ENCODE results near the gene UMOD.
"Not testable (repeated sequence)": the region's sequence is repeated elsewhere in the genome, so short reads cannot be mapped to it uniquely, and the experiment has no call there.

UMOD gene

GRCh38 chr16:20317117-20317516 is 35.4 kb downstream of the UMOD start:
- TF ChIP-seq, protein P1, sequence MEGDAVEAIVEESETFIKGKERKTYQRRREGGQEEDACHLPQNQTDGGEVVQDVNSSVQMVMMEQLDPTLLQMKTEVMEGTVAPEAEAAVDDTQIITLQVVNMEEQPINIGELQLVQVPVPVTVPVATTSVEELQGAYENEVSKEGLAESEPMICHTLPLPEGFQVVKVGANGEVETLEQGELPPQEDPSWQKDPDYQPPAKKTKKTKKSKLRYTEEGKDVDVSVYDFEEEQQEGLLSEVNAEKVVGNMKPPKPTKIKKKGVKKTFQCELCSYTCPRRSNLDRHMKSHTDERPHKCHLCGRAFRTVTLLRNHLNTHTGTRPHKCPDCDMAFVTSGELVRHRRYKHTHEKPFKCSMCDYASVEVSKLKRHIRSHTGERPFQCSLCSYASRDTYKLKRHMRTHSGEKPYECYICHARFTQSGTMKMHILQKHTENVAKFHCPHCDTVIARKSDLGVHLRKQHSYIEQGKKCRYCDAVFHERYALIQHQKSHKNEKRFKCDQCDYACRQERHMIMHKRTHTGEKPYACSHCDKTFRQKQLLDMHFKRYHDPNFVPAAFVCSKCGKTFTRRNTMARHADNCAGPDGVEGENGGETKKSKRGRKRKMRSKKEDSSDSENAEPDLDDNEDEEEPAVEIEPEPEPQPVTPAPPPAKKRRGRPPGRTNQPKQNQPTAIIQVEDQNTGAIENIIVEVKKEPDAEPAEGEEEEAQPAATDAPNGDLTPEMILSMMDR (IDR thresholded peaks at IDR 0.05; ENCODE audit: borderline replicate concordance, insufficient read depth, low read depth, low read length) = no peak
- H3K4me3 ChIP-seq (ENCODE audit: low read depth, low read length) = no peak overlapping the region

DNA sequence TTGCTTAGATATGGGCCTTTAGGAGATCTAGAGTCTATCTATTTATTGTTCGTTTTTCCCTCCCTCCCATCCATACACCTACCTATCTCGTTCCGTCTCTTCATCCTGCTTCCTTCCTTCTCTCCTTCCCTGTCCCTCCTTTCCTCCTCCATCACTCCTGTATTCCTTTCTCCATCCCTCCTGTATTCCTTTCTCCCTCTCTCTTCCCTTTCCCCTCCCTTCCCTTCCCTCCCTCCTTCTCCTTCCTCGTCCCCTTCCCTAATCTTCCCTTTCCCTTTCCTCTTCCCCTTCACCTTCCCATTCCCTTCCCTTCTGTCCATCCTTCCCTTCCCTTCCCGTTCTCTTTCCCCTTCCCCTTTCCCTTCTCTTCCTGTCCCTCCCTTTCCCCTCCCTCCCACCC is 35.8 kb downstream of the UMOD start:
- H3K4me3 ChIP-seq (ENCODE audit: low read depth, low read length) = no peak overlapping the region
- TF ChIP-seq, protein P1 (IDR thresholded peaks at IDR 0.05; ENCODE audit: borderline replicate concordance, insufficient read depth, low read depth, low read length) = no peak

- TF ChIP-seq, protein P1 (IDR thresholded peaks at IDR 0.05; ENCODE audit: borderline replicate concordance, insufficient read depth, low read depth, low read length) = no peak
- no peak overlapping the region for H3K4me3 ChIP-seq (ENCODE audit: low read depth, low read length)
Observed at GRCh38 chr16:20315764-20316163, 36.8 kb downstream of the UMOD start.

- TF ChIP-seq, protein P1 (IDR thresholded peaks at IDR 0.05; ENCODE audit: borderline replicate concordance, insufficient read depth, low read depth, low read length) = no peak
- H3K4me3 ChIP-seq (ENCODE audit: low read depth, low read length) = no peak overlapping the region
Observed at GRCh38 chr16:20314575-20314974, 37.9 kb downstream of the UMOD start.

GRCh38 chr16:20313741-20314140 is 38.8 kb downstream of the UMOD start:
- TF ChIP-seq, protein P1 (IDR thresholded peaks at IDR 0.05; ENCODE audit: borderline replicate concordance, insufficient read depth, low read depth, low read length) = no peak

DNA sequence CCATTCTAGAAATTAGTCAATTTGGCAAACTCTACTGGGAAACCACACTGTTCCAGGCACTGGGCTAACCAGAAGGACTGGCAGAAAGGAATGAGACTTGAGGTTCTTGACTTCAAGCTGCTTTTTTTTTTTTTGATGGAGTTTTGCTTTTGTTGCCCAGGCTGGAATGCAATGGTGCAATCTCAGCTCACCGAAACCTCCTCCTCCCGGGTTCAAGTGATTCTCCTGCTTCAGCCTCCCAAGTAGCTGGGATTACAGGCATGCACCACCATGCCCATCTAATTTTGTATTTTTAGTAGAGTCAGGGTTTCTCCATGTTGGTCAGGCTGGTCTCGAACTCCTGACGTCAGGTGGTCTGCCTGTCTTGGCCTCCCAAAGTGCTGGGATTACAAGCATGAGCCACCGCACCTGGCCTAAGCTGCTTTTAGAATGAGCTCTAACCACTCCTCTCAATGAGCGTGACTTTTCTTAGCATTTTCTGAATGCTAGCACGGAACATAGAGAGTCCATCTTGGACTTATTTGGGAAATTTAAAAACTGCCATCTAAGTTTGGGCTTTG is 39.9 kb downstream of the UMOD start:
- not testable (repeated sequence) for H3K4me3 ChIP-seq (ENCODE audit: low read depth, low read length)

More at GRCh38 chr16:20313741-20314140, 38.8 kb downstream of the UMOD start:
- no peak overlapping the region for H3K4me3 ChIP-seq (ENCODE audit: low read depth, low read length)

DNA sequence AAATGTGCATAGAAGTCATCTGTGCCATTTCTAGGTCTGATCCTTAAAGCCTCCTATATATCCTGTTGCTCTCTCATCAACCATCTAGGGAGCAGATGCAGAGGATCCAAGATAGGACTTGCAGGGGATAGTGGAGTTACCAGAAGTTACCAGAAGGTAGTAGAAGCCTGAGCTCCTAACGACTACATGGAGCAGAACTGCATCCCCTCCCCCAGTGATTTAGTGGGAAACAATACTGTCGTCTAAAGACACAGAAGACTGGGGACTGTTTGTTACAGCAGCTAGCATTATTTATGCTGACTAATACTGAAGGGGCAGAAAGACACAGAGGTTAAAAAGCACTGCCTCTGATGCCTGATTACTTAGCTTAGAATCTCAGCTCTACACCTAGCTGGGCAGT is 41.0 kb downstream of the UMOD start:
- H3K4me3 ChIP-seq (ENCODE audit: low read depth, low read length) = no peak overlapping the region
- TF ChIP-seq, protein P1 (IDR thresholded peaks at IDR 0.05; ENCODE audit: borderline replicate concordance, insufficient read depth, low read depth, low read length) = no peak
